ENCODE data around the gene SPATA12.

Gene SPATA12

GRCh38 chr3:57036952-57037351, 23.5 kb upstream of the SPATA12 start:
- Mint-ChIP-seq H3K27ac (no peak overlapping the region), H3K27me3 (peaks cover 41 to 49% of the 10 kb centered on the region in 2 donors), H3K4me3 (no peak overlapping the region), H3K36me3 (ENCODE audit: insufficient read depth) (peaks cover 2% of the 10 kb centered on the region), H3K9me3 (no peaks in the 10 kb centered on the region), H3K4me1 (ENCODE audit: low read depth in 2 of 2) (no peaks in the 10 kb centered on the region)
- ATAC-seq (replicated peaks) (no peak), DNase-seq (no peak)

- Mint-ChIP-seq H3K36me3 (ENCODE audit: insufficient read depth) (peaks cover 2% of the 10 kb centered on the region), H3K9me3 (no peaks in the 10 kb centered on the region), H3K4me3 (no peak overlapping the region), H3K4me1 (ENCODE audit: low read depth in 2 of 2) (no peaks in the 10 kb centered on the region), H3K27me3 (peaks cover 35 to 57% of the 10 kb centered on the region in 2 donors), H3K27ac (no peak overlapping the region)
- ATAC-seq (replicated peaks): no peak
- no peak for DNase-seq
These were observed 21.8 kb upstream of the SPATA12 start for GRCh38 chr3:57038466-57039164.

GRCh38 chr3:57041674-57042073, 18.8 kb upstream of the SPATA12 start:
- no peaks in the 10 kb centered on the region for H3K36me3 Mint-ChIP-seq (ENCODE audit: insufficient read depth)
- no peak overlapping the region for H3K27ac Mint-ChIP-seq

DNA sequence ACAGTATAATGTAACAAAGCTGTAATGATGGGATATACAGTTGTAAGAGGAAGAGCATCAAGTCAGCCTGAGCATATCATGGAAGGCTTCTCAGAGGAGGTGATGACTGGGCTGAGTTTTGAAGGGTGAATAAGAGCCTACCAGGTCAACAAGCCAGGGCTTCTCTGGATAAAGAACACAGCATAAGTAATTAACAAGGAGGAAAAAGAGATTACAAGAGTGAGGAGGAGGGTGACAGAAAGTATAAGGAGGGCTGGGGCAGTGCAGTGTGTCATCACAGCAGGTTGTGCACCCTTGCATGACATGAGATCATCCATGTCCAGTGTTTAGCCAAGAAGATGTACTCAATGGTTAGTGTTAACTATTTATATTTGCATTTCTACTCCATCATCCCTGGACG, 16.9 kb upstream of the SPATA12 start:
- Mint-ChIP-seq H3K36me3 (ENCODE audit: insufficient read depth) (no peaks in the 10 kb centered on the region), H3K27ac (no peak overlapping the region), H3K4me3 (no peak overlapping the region), H3K9me3 (no peaks in the 10 kb centered on the region), H3K4me1 (ENCODE audit: low read depth in 2 of 2) (no peaks in the 10 kb centered on the region), H3K27me3 (peaks cover 48 to 68% of the 10 kb centered on the region in 2 donors)
- no peak for DNase-seq
- no peak for ATAC-seq (replicated peaks)

More at GRCh38 chr3:57041674-57042073, 18.8 kb upstream of the SPATA12 start:
- peaks cover 35 to 69% of the 10 kb centered on the region in 2 donors for H3K27me3 Mint-ChIP-seq
- no peaks in the 10 kb centered on the region for H3K9me3 Mint-ChIP-seq
- DNase-seq: no peak
- no peaks in the 10 kb centered on the region for H3K4me1 Mint-ChIP-seq (ENCODE audit: low read depth in 2 of 2)
- H3K4me3 Mint-ChIP-seq: no peak overlapping the region
- ATAC-seq (replicated peaks): no peak

DNA sequence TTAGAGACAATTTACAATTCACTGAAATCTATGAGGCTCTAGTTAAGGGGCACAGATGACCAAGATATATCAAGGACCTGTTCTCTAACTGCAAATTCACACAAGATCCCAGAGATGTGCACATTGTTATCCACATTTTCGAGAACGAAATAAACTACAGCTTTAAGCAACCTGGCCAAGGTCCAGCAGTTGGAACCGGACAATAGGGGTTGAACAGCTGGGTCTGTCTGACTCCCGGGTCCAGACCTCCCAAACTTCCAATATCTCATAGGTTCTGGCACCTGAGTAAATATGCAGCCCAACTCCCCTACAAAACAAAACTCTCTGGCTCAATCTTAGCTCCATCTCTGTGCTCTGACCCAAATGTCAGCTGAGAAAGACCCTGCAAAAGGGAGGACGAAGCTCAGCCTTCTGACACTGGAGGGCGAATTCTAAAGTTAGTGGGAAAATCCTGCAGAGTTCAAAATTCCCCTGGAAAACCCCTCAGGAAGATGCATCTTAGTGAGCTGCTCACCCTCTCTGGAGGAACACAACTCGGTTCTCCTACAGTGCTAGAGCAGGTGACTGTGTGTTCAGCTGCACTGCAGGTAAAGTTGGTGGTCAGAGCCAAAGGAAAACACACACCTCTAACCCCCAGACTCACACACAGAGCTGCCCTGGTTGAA, 14.2 kb upstream of the SPATA12 start:
- ATAC-seq (replicated peaks) (no peak), DNase-seq (no peak)
- Mint-ChIP-seq H3K4me1 (ENCODE audit: low read depth in 2 of 2) (no peaks in the 10 kb centered on the region), H3K36me3 (ENCODE audit: insufficient read depth) (no peaks in the 10 kb centered on the region), H3K4me3 (no peak overlapping the region), H3K9me3 (no peaks in the 10 kb centered on the region), H3K27me3 (peaks cover 22 to 41% of the 10 kb centered on the region in 2 donors), H3K27ac (no peak overlapping the region)

- H3K4me1 Mint-ChIP-seq (ENCODE audit: low read depth in 2 of 2): no peaks in the 10 kb centered on the region
- H3K36me3 Mint-ChIP-seq (ENCODE audit: insufficient read depth): no peaks in the 10 kb centered on the region
- ATAC-seq (replicated peaks) (no peak), DNase-seq (no peak)
- H3K4me3 Mint-ChIP-seq: no peak overlapping the region
- H3K27ac Mint-ChIP-seq: no peak overlapping the region
- H3K9me3 Mint-ChIP-seq: no peaks in the 10 kb centered on the region
- peaks cover 19 to 42% of the 10 kb centered on the region in 2 donors for H3K27me3 Mint-ChIP-seq
These were observed 12.3 kb upstream of the SPATA12 start for GRCh38 chr3:57048052-57048671.

GRCh38 chr3:57048728-57049127, 11.7 kb upstream of the SPATA12 start:
- no peaks in the 10 kb centered on the region for H3K9me3 Mint-ChIP-seq
- peaks cover 25 to 44% of the 10 kb centered on the region in 2 donors for H3K27me3 Mint-ChIP-seq
- H3K27ac Mint-ChIP-seq: no peak overlapping the region
- H3K4me3 Mint-ChIP-seq: no peak overlapping the region
- no peaks in the 10 kb centered on the region for H3K36me3 Mint-ChIP-seq (ENCODE audit: insufficient read depth)
- no peaks in the 10 kb centered on the region for H3K4me1 Mint-ChIP-seq (ENCODE audit: low read depth in 2 of 2)
- no peak for DNase-seq
- no peak for ATAC-seq (replicated peaks)

DNA sequence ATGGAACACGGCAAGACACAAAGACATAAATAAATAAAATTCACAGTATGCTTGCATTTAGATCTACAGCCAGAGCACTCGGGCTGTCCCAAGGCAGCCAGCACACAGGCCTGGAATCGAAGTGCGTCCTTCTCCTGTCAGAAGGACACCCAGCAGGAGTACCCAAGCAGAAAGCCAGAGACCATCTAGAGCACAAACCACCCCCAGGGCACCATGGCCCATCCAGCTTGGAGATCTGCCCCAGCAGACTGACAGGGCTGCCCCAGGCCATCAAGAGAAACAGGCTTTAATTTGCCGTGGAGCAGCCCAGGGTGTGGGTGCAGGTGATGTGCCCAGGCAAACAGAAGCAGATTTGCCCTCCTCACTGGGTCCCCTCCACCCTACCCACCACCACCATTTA, 7.8 kb upstream of the SPATA12 start:
- ATAC-seq (replicated peaks) (no peak), DNase-seq (no peak)
- peaks cover 32 to 46% of the 10 kb centered on the region in 2 donors for H3K27me3 Mint-ChIP-seq
- H3K4me3 Mint-ChIP-seq: no peak overlapping the region
- H3K9me3 Mint-ChIP-seq: no peaks in the 10 kb centered on the region
- no peaks in the 10 kb centered on the region for H3K36me3 Mint-ChIP-seq (ENCODE audit: insufficient read depth)
- H3K27ac Mint-ChIP-seq: no peak overlapping the region
- H3K4me1 Mint-ChIP-seq (ENCODE audit: low read depth in 2 of 2): no peaks in the 10 kb centered on the region

DNA sequence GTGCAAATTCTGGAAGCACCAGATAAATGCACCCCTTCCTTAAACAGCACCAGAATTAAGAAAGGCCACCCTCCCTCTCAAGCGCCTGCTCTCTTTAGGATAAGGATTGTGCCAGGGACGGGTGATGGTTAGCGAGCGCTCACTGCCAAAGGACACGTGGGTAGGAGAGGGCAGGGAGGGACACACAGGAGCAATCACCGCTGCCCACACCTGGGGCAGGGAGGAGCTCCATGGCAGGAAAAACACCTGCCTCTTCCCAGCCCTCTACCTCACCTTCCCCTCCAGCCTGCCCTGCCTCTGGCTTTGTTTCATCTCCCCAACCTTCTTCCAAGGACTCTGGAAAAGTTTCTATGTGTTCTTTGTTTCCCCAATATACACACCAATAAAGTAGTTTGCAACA, 7.3 kb upstream of the SPATA12 start:
- no peak overlapping the region for H3K4me3 Mint-ChIP-seq
- no peak for DNase-seq
- no peaks in the 10 kb centered on the region for H3K36me3 Mint-ChIP-seq (ENCODE audit: insufficient read depth)
- ATAC-seq (replicated peaks): no peak
- H3K27ac Mint-ChIP-seq: no peak overlapping the region
- H3K27me3 Mint-ChIP-seq: peaks cover 27 to 42% of the 10 kb centered on the region in 2 donors
- H3K4me1 Mint-ChIP-seq (ENCODE audit: low read depth in 2 of 2): no peaks in the 10 kb centered on the region
- no peaks in the 10 kb centered on the region for H3K9me3 Mint-ChIP-seq

GRCh38 chr3:57057351-57057750, 3.1 kb upstream of the SPATA12 start:
- H3K27ac Mint-ChIP-seq: no peak overlapping the region
- no peaks in the 10 kb centered on the region for H3K9me3 Mint-ChIP-seq
- no peak overlapping the region for H3K4me3 Mint-ChIP-seq
- H3K27me3 Mint-ChIP-seq: peaks cover 24 to 32% of the 10 kb centered on the region in 2 donors
- no peaks in the 10 kb centered on the region for H3K4me1 Mint-ChIP-seq (ENCODE audit: low read depth in 2 of 2)
- DNase-seq: no peak
- no peak for ATAC-seq (replicated peaks)
- H3K36me3 Mint-ChIP-seq (ENCODE audit: insufficient read depth): no peaks in the 10 kb centered on the region

- ATAC-seq (replicated peaks) (no peak), DNase-seq (no peak)
- Mint-ChIP-seq H3K27me3 (peaks cover 7 to 17% of the 10 kb centered on the region in 2 donors), H3K27ac (no peak overlapping the region), H3K36me3 (ENCODE audit: insufficient read depth) (no peaks in the 10 kb centered on the region), H3K4me3 (no peak overlapping the region), H3K9me3 (no peaks in the 10 kb centered on the region), H3K4me1 (ENCODE audit: low read depth in 2 of 2) (no peaks in the 10 kb centered on the region)
These were observed 1.1 kb upstream of the SPATA12 start for GRCh38 chr3:57059411-57059810.

GRCh38 chr3:57061556-57061955, 1.1 kb downstream of the SPATA12 start:
- Mint-ChIP-seq H3K4me1 (ENCODE audit: low read depth in 2 of 2) (no peaks in the 10 kb centered on the region), H3K36me3 (ENCODE audit: insufficient read depth) (no peaks in the 10 kb centered on the region), H3K27me3 (peaks cover 0 to 2% of the 10 kb centered on the region in 2 donors), H3K27ac (no peak overlapping the region), H3K4me3 (no peak overlapping the region), H3K9me3 (no peaks in the 10 kb centered on the region)
- no peak for ATAC-seq (replicated peaks)
- no peak for DNase-seq

- ATAC-seq (replicated peaks) (no peak), DNase-seq (no peak)
- Mint-ChIP-seq H3K4me3 (no peak overlapping the region), H3K27me3 (no peaks in the 10 kb centered on the region), H3K27ac (no peak overlapping the region), H3K36me3 (ENCODE audit: insufficient read depth) (no peaks in the 10 kb centered on the region), H3K4me1 (ENCODE audit: low read depth in 2 of 2) (no peaks in the 10 kb centered on the region), H3K9me3 (no peaks in the 10 kb centered on the region)
These were observed 1.7 kb downstream of the SPATA12 start for GRCh38 chr3:57062101-57062631.

- ATAC-seq (replicated peaks): no peak
- H3K4me1 Mint-ChIP-seq (ENCODE audit: low read depth in 2 of 2): peaks cover 0 to under 1% of the 10 kb centered on the region in 2 donors
- H3K4me3 Mint-ChIP-seq: no peak overlapping the region
- no peaks in the 10 kb centered on the region for H3K36me3 Mint-ChIP-seq (ENCODE audit: insufficient read depth)
- H3K27ac Mint-ChIP-seq: no peak overlapping the region
- no peaks in the 10 kb centered on the region for H3K27me3 Mint-ChIP-seq
- H3K9me3 Mint-ChIP-seq: no peaks in the 10 kb centered on the region
- DNase-seq: no peak
These were observed 2.6 kb downstream of the SPATA12 start for GRCh38 chr3:57063032-57063431.

All from effector memory CD8-positive, alpha-beta T cell (primary cell).